ENCODE results near the gene UFM1. TPM values are rescaled to one million over a fixed set of nuclear protein-coding genes. Genes with fewer than 3 reads are reported as not detected.

UFM1 gene
- total and polyA plus RNA-seq, 2 donors (not counting 1 experiment from before 2014, with no cell fraction given): 83.6 to 98.3 TPM

GRCh38 chr13:38328699-38329098, 21.0 kb upstream of the UFM1 start:
- Histone ChIP-seq H3K9me3 (ENCODE audit: control insufficient read depth, insufficient read depth, low read depth, low read length) (no peaks in the 10 kb centered on the region), H3K9ac (ENCODE audit: insufficient read depth, low read length) (no peak overlapping the region), H3K27me3 (ENCODE audit: control insufficient read depth, insufficient read depth, low read length) (no peaks in the 10 kb centered on the region), H4K20me1 (ENCODE audit: control insufficient read depth, extremely low read depth, insufficient read depth, low read length) (no peaks in the 10 kb centered on the region), H3K4me3 (replicated peaks in 1 of 4; ENCODE audit: control extremely low read depth in 1 of 4, insufficient read depth in 1 of 4, low read depth in 3 of 4, low read length in 4 of 4) (no peak overlapping the region), H3K36me3 (ENCODE audit: control insufficient read depth, insufficient read depth, low read length) (no peaks in the 10 kb centered on the region), H2AFZ (ENCODE audit: low read length) (no peak overlapping the region), H3K4me1 (ENCODE audit: control insufficient read depth, extremely low read depth, insufficient read depth, low read length) (no peaks in the 10 kb centered on the region), H3K27ac (ENCODE audit: insufficient read depth, low read length) (no peak overlapping the region), H3K79me2 (ENCODE audit: control insufficient read depth, insufficient read depth, low read length) (no peaks in the 10 kb centered on the region), H3K4me2 (ENCODE audit: extremely low read depth, insufficient read depth, low read length) (no peak overlapping the region)
- no peak for DNase-seq (ENCODE audit: low read depth in 2 of 2)
- no peak for TF ChIP-seq CTCF (conservative IDR thresholded peaks at IDR 0.05 in 1 of 2, IDR thresholded peaks at IDR 0.05 in 1 of 2; ENCODE audit: low read depth in 1 of 2, low read length in 2 of 2)

DNA sequence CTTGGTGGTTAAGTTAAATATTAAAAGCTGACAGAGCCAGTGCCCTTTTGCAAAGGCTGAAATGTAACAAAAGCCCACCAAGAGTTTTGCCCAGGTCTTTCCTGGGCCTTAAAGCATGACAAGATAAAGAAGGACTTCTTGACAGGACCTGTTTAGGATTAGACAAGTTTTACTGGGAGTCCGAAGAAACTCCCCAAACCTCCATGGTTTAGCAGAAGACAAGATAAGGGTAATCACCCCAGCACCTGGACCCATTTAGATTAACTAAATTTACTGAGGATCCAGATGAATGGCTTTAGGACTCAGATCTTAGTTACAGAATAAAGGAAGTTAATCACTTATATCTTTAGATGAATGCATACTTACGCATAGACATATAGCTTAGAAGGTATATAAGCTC, 14.8 kb upstream of the UFM1 start:
- Histone ChIP-seq H3K9ac (ENCODE audit: insufficient read depth, low read length) (no peak overlapping the region), H2AFZ (ENCODE audit: low read length) (no peak overlapping the region), H3K27ac (ENCODE audit: insufficient read depth, low read length) (no peak overlapping the region), H3K4me3 (replicated peaks in 1 of 4; ENCODE audit: control extremely low read depth in 1 of 4, insufficient read depth in 1 of 4, low read depth in 3 of 4, low read length in 4 of 4) (no peak overlapping the region), H3K4me1 (ENCODE audit: control insufficient read depth, extremely low read depth, insufficient read depth, low read length) (no peaks in the 10 kb centered on the region), H3K36me3 (ENCODE audit: control insufficient read depth, insufficient read depth, low read length) (no peaks in the 10 kb centered on the region), H3K79me2 (ENCODE audit: control insufficient read depth, insufficient read depth, low read length) (no peaks in the 10 kb centered on the region), H3K4me2 (ENCODE audit: extremely low read depth, insufficient read depth, low read length) (no peak overlapping the region), H4K20me1 (ENCODE audit: control insufficient read depth, extremely low read depth, insufficient read depth, low read length) (no peaks in the 10 kb centered on the region), H3K9me3 (ENCODE audit: control insufficient read depth, insufficient read depth, low read depth, low read length) (no peaks in the 10 kb centered on the region), H3K27me3 (ENCODE audit: control insufficient read depth, insufficient read depth, low read length) (no peaks in the 10 kb centered on the region)
- TF ChIP-seq CTCF (conservative IDR thresholded peaks at IDR 0.05 in 1 of 2, IDR thresholded peaks at IDR 0.05 in 1 of 2; ENCODE audit: low read depth in 1 of 2, low read length in 2 of 2) (no peak), EZH2 (IDR thresholded peaks at IDR 0.05; ENCODE audit: low read length, missing control alignments) (no peak)
- no peak for DNase-seq (ENCODE audit: low read depth in 2 of 2)

GRCh38 chr13:38338089-38338488, 11.6 kb upstream of the UFM1 start:
- no peaks in the 10 kb centered on the region for H3K36me3 ChIP-seq (ENCODE audit: control insufficient read depth, insufficient read depth, low read length)
- no peak for DNase-seq (ENCODE audit: low read depth in 2 of 2)
- H3K27ac ChIP-seq (ENCODE audit: insufficient read depth, low read length): no peak overlapping the region
- H3K4me1 ChIP-seq (ENCODE audit: control insufficient read depth, extremely low read depth, insufficient read depth, low read length): no peaks in the 10 kb centered on the region
- no peaks in the 10 kb centered on the region for H3K79me2 ChIP-seq (ENCODE audit: control insufficient read depth, insufficient read depth, low read length)
- H4K20me1 ChIP-seq (ENCODE audit: control insufficient read depth, extremely low read depth, insufficient read depth, low read length): no peaks in the 10 kb centered on the region
- no peak overlapping the region for H3K4me2 ChIP-seq (ENCODE audit: extremely low read depth, insufficient read depth, low read length)
- H3K27me3 ChIP-seq (ENCODE audit: control insufficient read depth, insufficient read depth, low read length): no peaks in the 10 kb centered on the region
- H3K4me3 ChIP-seq (replicated peaks in 1 of 4; ENCODE audit: control extremely low read depth in 1 of 4, insufficient read depth in 1 of 4, low read depth in 3 of 4, low read length in 4 of 4): no peak overlapping the region
- H2AFZ ChIP-seq (ENCODE audit: low read length): no peak overlapping the region
- H3K9ac ChIP-seq (ENCODE audit: insufficient read depth, low read length): no peak overlapping the region
- no peaks in the 10 kb centered on the region for H3K9me3 ChIP-seq (ENCODE audit: control insufficient read depth, insufficient read depth, low read depth, low read length)
- TF ChIP-seq CTCF (conservative IDR thresholded peaks at IDR 0.05 in 1 of 2, IDR thresholded peaks at IDR 0.05 in 1 of 2; ENCODE audit: low read depth in 1 of 2, low read length in 2 of 2): no peak
- no peak for TF ChIP-seq EZH2 (IDR thresholded peaks at IDR 0.05; ENCODE audit: low read length, missing control alignments)

Measured in fibroblast of lung (primary cell).